ENCODE measurements around the gene IER5.

The IER5 gene

GRCh38 chr1:181073638-181074037 lies 14.9 kb upstream of the IER5 start:
- no peaks in the 10 kb centered on the region for H3K9me3 Mint-ChIP-seq

GRCh38 chr1:181075766-181076350 lies 12.6 kb upstream of the IER5 start:
- Mint-ChIP-seq H3K4me1 (no peaks in the 10 kb centered on the region), H3K27ac (no peak overlapping the region), H3K36me3 (ENCODE audit: low read depth) (no peaks in the 10 kb centered on the region), H3K9me3 (no peaks in the 10 kb centered on the region), H3K4me3 (no peak overlapping the region), H3K27me3 (ENCODE audit: low read depth) (peaks cover 4% of the 10 kb centered on the region)
- no peak for TF ChIP-seq CTCF (IDR thresholded peaks at IDR 0.05; ENCODE audit: unreplicated experiment in 3 of 3)

More at GRCh38 chr1:181073638-181074037, 14.9 kb upstream of the IER5 start:
- Mint-ChIP-seq H3K4me1 (no peaks in the 10 kb centered on the region), H3K27me3 (ENCODE audit: low read depth) (peaks cover 4% of the 10 kb centered on the region), H3K27ac (no peak overlapping the region), H3K4me3 (no peak overlapping the region), H3K36me3 (ENCODE audit: low read depth) (no peaks in the 10 kb centered on the region)
- no peak for TF ChIP-seq CTCF (IDR thresholded peaks at IDR 0.05; ENCODE audit: unreplicated experiment in 3 of 3)

GRCh38 chr1:181076852-181077251 lies 11.6 kb upstream of the IER5 start:
- H3K9me3 Mint-ChIP-seq = no peaks in the 10 kb centered on the region
- no peak for TF ChIP-seq CTCF (IDR thresholded peaks at IDR 0.05; ENCODE audit: unreplicated experiment in 3 of 3)
- no peaks in the 10 kb centered on the region for H3K4me1 Mint-ChIP-seq
- no peak overlapping the region for H3K27ac Mint-ChIP-seq
- H3K27me3 Mint-ChIP-seq (ENCODE audit: low read depth) = peaks cover 4% of the 10 kb centered on the region
- H3K36me3 Mint-ChIP-seq (ENCODE audit: low read depth) = no peaks in the 10 kb centered on the region
- no peak overlapping the region for H3K4me3 Mint-ChIP-seq

- Mint-ChIP-seq H3K36me3 (ENCODE audit: low read depth) (no peaks in the 10 kb centered on the region), H3K27me3 (ENCODE audit: low read depth) (peaks cover 4% of the 10 kb centered on the region), H3K27ac (peak overlapping the region in 1 of 3 experiments; percentile 50), H3K9me3 (no peaks in the 10 kb centered on the region), H3K4me1 (no peaks in the 10 kb centered on the region), H3K4me3 (no peak overlapping the region)
- no peak for TF ChIP-seq CTCF (IDR thresholded peaks at IDR 0.05; ENCODE audit: unreplicated experiment in 3 of 3)
These were observed 10.8 kb upstream of the IER5 start for GRCh38 chr1:181077576-181078242.

- Mint-ChIP-seq H3K9me3 (no peaks in the 10 kb centered on the region), H3K27me3 (ENCODE audit: low read depth) (peaks cover 4% of the 10 kb centered on the region), H3K27ac (no peak overlapping the region), H3K4me3 (no peak overlapping the region), H3K36me3 (ENCODE audit: low read depth) (no peaks in the 10 kb centered on the region), H3K4me1 (no peaks in the 10 kb centered on the region)
- no peak for TF ChIP-seq CTCF (IDR thresholded peaks at IDR 0.05; ENCODE audit: unreplicated experiment in 3 of 3)
These were observed 9.1 kb upstream of the IER5 start for GRCh38 chr1:181079382-181079781.

GRCh38 chr1:181079920-181080319 lies 8.6 kb upstream of the IER5 start:
- Mint-ChIP-seq H3K27me3 (ENCODE audit: low read depth) (peaks cover 4% of the 10 kb centered on the region), H3K36me3 (ENCODE audit: low read depth) (no peaks in the 10 kb centered on the region), H3K4me3 (no peak overlapping the region), H3K9me3 (no peaks in the 10 kb centered on the region), H3K4me1 (no peaks in the 10 kb centered on the region), H3K27ac (no peak overlapping the region)
- no peak for TF ChIP-seq CTCF (IDR thresholded peaks at IDR 0.05; ENCODE audit: unreplicated experiment in 3 of 3)

All from nephron (organoid).